HL-60 (cell line): ENCODE data around the gene RPE65.

Experiments used
- GABPA ChIP-seq: IDR thresholded peaks from 2 replicates; pipeline ENCODE4 v1.6.1; 2012; ENCODE audit warnings: low read depth
- POLR2AphosphoS5 ChIP-seq: IDR thresholded peaks from 2 replicates; pipeline ENCODE4 v1.6.1; 2012; ENCODE audit warnings: low read depth
- SPI1 ChIP-seq: IDR thresholded peaks from 2 replicates; pipeline ENCODE4 v1.6.1; 2012; ENCODE audit warnings: low read depth, mild to moderate bottlenecking, borderline replicate concordance
- TF ChIP-seq, protein P1 (sequence below): IDR thresholded peaks from one replicate; pipeline ENCODE4 v1.5.1; 2011; ENCODE audit warnings: low read length, control low read depth, inconsistent platforms; ENCODE audit not compliant: insufficient read depth

DNA sequence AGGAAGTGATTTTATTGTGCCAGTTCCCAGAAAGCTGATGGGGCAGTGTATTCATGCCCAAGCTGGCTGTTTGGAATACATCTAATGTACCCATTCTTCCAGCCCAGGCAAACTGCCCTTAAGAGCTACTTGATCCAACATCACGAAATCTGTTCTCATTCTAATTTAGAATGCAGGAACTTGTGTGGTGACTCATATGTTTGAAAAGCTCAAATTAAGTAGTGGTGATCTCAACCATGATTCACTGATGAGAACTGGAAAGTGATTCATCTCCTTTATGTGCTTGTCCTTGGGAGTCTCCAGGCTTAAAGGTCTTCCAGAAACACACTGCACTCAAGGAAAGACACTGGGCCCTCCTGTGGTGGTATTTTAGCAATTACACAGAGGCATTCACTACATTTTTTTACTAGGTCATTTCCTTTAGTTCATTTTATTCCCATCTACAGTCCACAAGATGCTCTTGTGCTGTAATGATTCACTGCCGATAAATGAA is 65.4 kb downstream of the RPE65 start:
- TF ChIP-seq, protein P1, sequence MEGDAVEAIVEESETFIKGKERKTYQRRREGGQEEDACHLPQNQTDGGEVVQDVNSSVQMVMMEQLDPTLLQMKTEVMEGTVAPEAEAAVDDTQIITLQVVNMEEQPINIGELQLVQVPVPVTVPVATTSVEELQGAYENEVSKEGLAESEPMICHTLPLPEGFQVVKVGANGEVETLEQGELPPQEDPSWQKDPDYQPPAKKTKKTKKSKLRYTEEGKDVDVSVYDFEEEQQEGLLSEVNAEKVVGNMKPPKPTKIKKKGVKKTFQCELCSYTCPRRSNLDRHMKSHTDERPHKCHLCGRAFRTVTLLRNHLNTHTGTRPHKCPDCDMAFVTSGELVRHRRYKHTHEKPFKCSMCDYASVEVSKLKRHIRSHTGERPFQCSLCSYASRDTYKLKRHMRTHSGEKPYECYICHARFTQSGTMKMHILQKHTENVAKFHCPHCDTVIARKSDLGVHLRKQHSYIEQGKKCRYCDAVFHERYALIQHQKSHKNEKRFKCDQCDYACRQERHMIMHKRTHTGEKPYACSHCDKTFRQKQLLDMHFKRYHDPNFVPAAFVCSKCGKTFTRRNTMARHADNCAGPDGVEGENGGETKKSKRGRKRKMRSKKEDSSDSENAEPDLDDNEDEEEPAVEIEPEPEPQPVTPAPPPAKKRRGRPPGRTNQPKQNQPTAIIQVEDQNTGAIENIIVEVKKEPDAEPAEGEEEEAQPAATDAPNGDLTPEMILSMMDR: no peak
- TF ChIP-seq POLR2AphosphoS5 (no peak), GABPA (no peak), SPI1 (no peak)
